Mesenchymal stem cell (in vitro differentiated cells and primary cell): ENCODE results near the gene CALML4.
A peak's percentile ranks its signal among the peaks of the same experiment; 100 is the strongest.
"Not testable (repeated sequence)": the region's sequence is repeated elsewhere in the genome, so short reads cannot be mapped to it uniquely, and the experiment has no call there.

ENCODE experiments used
- DNase-seq: peaks from one replicate; pipeline ENCODE4 v3.0.0-alpha.2; 2013
- H2AFZ ChIP-seq: one replicate; pipeline ENCODE4 v1.6.1; 2013; ENCODE audit warnings: low read depth, mild to moderate bottlenecking, control low read depth, inconsistent platforms, low read length, moderate library complexity
- H2AK5ac ChIP-seq: 2 replicates; pipeline ENCODE4 v1.6.1; 2013; ENCODE audit warnings: low read length, moderate library complexity, mild to moderate bottlenecking, inconsistent platforms; ENCODE audit not compliant: severe bottlenecking
- H2BK120ac ChIP-seq: one replicate; pipeline ENCODE4 v1.6.1; 2013; ENCODE audit warnings: low read depth, mild to moderate bottlenecking, inconsistent platforms, low read length, moderate library complexity
- H2BK12ac ChIP-seq, 2 experiments: one replicate each; pipeline ENCODE4 v1.6.1; 2013; ENCODE audit warnings: inconsistent platforms in 2 of 2, low read length in 2 of 2, mild to moderate bottlenecking in 2 of 2, moderate library complexity in 2 of 2, control low read depth in 1 of 2
- H2BK15ac ChIP-seq: one replicate; pipeline ENCODE4 v1.6.1; 2013; ENCODE audit warnings: mild to moderate bottlenecking, low read depth, inconsistent platforms; ENCODE audit not compliant: poor library complexity, severe bottlenecking
- H2BK5ac ChIP-seq: 2 replicates; pipeline ENCODE4 v1.6.1; 2013; ENCODE audit warnings: low read depth, mild to moderate bottlenecking, low read length, control low read depth, inconsistent platforms; ENCODE audit not compliant: poor library complexity, severe bottlenecking
- H3K14ac ChIP-seq, 2 experiments: one replicate each; pipeline ENCODE4 v1.6.1; 2013; ENCODE audit warnings: inconsistent platforms in 2 of 2, low read length in 2 of 2, control low read depth in 1 of 2, mild to moderate bottlenecking in 1 of 2, moderate library complexity in 1 of 2
- H3K18ac ChIP-seq, 2 experiments: one replicate each; pipeline ENCODE4 v1.6.1; 2013; ENCODE audit warnings: inconsistent platforms in 2 of 2, low read length in 2 of 2, control low read depth in 1 of 2, low read depth in 1 of 2, mild to moderate bottlenecking in 1 of 2
- H3K23ac ChIP-seq, 2 experiments: one replicate each; pipeline ENCODE4 v1.6.1; 2013; ENCODE audit warnings: inconsistent platforms in 2 of 2, low read length in 2 of 2, mild to moderate bottlenecking in 2 of 2, moderate library complexity in 2 of 2, control low read depth in 1 of 2
- H3K27ac ChIP-seq: 2 replicates; pipeline ENCODE4 v1.5.1; 2013; ENCODE audit warnings: mild to moderate bottlenecking, moderate library complexity, low read length, control low read depth, inconsistent platforms; ENCODE audit not compliant: poor library complexity, severe bottlenecking
- H3K27me3 ChIP-seq, 2 experiments: 2 replicates each; pipeline versions ENCODE4 v1.6.1 to v1.7.0; 2013; ENCODE audit warnings: low read length in 2 of 2, mild to moderate bottlenecking in 2 of 2, moderate library complexity in 2 of 2, control low read depth in 1 of 2, inconsistent platforms in 1 of 2; ENCODE audit not compliant: control insufficient read depth in 1 of 2, insufficient read depth in 1 of 2
- H3K36me3 ChIP-seq, 2 experiments: 2 replicates each; pipeline versions ENCODE4 v1.6.1 to v1.7.0; 2013; ENCODE audit warnings: low read length in 2 of 2, control low read depth in 1 of 2, inconsistent platforms in 1 of 2, low read depth in 1 of 2, mild to moderate bottlenecking in 1 of 2; ENCODE audit not compliant: insufficient read depth in 2 of 2, control insufficient read depth in 1 of 2
- H3K4ac ChIP-seq, 2 experiments: one replicate each; pipeline ENCODE4 v1.6.1; 2013; ENCODE audit warnings: inconsistent platforms in 2 of 2, low read length in 2 of 2, mild to moderate bottlenecking in 2 of 2, moderate library complexity in 2 of 2, control low read depth in 1 of 2, low read depth in 1 of 2
- H3K4me1 ChIP-seq: 2 replicates; pipeline ENCODE4 v1.6.1; 2013; ENCODE audit warnings: low read depth, low read length, control low read depth; ENCODE audit not compliant: control insufficient read depth, insufficient read depth
- H3K4me2 ChIP-seq: 2 replicates; pipeline ENCODE4 v1.6.1; 2013; ENCODE audit warnings: low read length, mild to moderate bottlenecking, inconsistent platforms; ENCODE audit not compliant: poor library complexity, severe bottlenecking
- H3K4me3 ChIP-seq, 2 experiments: 2 replicates each; pipeline versions ENCODE4 v1.5.1 to v1.7.0; 2013; ENCODE audit warnings: low read length in 2 of 2, mild to moderate bottlenecking in 2 of 2, control low read depth in 1 of 2, low read depth in 1 of 2; ENCODE audit not compliant: insufficient read depth in 1 of 2
- H3K79me1 ChIP-seq: replicated peaks from 2 replicates; pipeline ENCODE4 v1.6.1; 2013; ENCODE audit warnings: mild to moderate bottlenecking, control low read depth, low read length, inconsistent platforms; ENCODE audit not compliant: poor library complexity, severe bottlenecking
- H3K9ac ChIP-seq: 2 replicates; pipeline ENCODE4 v1.7.0; 2013; ENCODE audit warnings: mild to moderate bottlenecking, low read length, moderate library complexity
- H3K9me3 ChIP-seq: 2 replicates; pipeline ENCODE4 v1.7.0; 2013; ENCODE audit warnings: mild to moderate bottlenecking, low read length; ENCODE audit not compliant: control insufficient read depth
- H4K8ac ChIP-seq: one replicate; pipeline ENCODE4 v1.6.1; 2013; ENCODE audit warnings: inconsistent platforms, mild to moderate bottlenecking, low read length, moderate library complexity
- H4K91ac ChIP-seq: one replicate; pipeline ENCODE4 v1.6.1; 2013; ENCODE audit warnings: mild to moderate bottlenecking, low read length, inconsistent platforms
- WGBS: methylation state at CpG from one replicate; pipeline ENCODE4 v1.1.7; 2013; ENCODE audit warnings: mixed read lengths; 5-methylcytosine and 5-hydroxymethylcytosine counted together

CALML4 gene

GRCh38 chr15:68241088-68241935 lies 36.2 kb upstream of the CALML4 start:
- no peak overlapping the region for H2BK15ac ChIP-seq
- H3K4me1 ChIP-seq, result no peaks in the 10 kb centered on the region
- H3K27me3 ChIP-seq, result no peaks in the 10 kb centered on the region
- H2AFZ ChIP-seq, result no peak overlapping the region
- no peak overlapping the region for H2BK120ac ChIP-seq
- H3K9ac ChIP-seq, result no peak overlapping the region
- no peak overlapping the region for H2AK5ac ChIP-seq
- no peak overlapping the region for H4K91ac ChIP-seq
- peaks cover 20% of the 10 kb centered on the region for H3K9me3 ChIP-seq
- H3K23ac ChIP-seq, result no peak overlapping the region
- H3K36me3 ChIP-seq, result no peaks in the 10 kb centered on the region
- no peak overlapping the region for H3K18ac ChIP-seq
- no peak overlapping the region for H3K27ac ChIP-seq
- no peak overlapping the region for H3K4me2 ChIP-seq
- no peak for DNase-seq
- H2BK12ac ChIP-seq, result no peak overlapping the region
- 81% methylated on average over 4 of the region's 5 CpGs for WGBS
- no peak overlapping the region for H4K8ac ChIP-seq
- H3K14ac ChIP-seq, result no peak overlapping the region
- no peak overlapping the region for H3K4ac ChIP-seq
- H2BK5ac ChIP-seq, result no peak overlapping the region
- H3K4me3 ChIP-seq, result no peak overlapping the region
- H3K79me1 ChIP-seq, result no peaks in the 10 kb centered on the region

- Histone ChIP-seq H3K4me1 (no peaks in the 10 kb centered on the region), H3K23ac (no peak overlapping the region), H4K8ac (no peak overlapping the region), H3K27me3 (no peaks in the 10 kb centered on the region), H2BK15ac (no peak overlapping the region), H3K9me3 (peaks cover 10% of the 10 kb centered on the region), H3K18ac (no peak overlapping the region), H2AFZ (no peak overlapping the region), H3K27ac (no peak overlapping the region), H2BK120ac (no peak overlapping the region), H3K4me3 (no peak overlapping the region), H4K91ac (no peak overlapping the region), H2BK5ac (no peak overlapping the region), H2AK5ac (no peak overlapping the region), H3K9ac (no peak overlapping the region), H3K4ac (no peak overlapping the region), H2BK12ac (no peak overlapping the region), H3K36me3 (no peaks in the 10 kb centered on the region), H3K4me2 (no peak overlapping the region), H3K79me1 (no peaks in the 10 kb centered on the region), H3K14ac (no peak overlapping the region)
- no peak for DNase-seq
Observed at GRCh38 chr15:68239025-68239424, 33.9 kb upstream of the CALML4 start.

GRCh38 chr15:68235022-68235421 lies 29.9 kb upstream of the CALML4 start:
- H2BK5ac ChIP-seq, result no peak overlapping the region
- no peak overlapping the region for H4K8ac ChIP-seq
- no peak overlapping the region for H3K23ac ChIP-seq
- no peak for DNase-seq
- H3K4ac ChIP-seq, result peak overlapping the region in 1 of 2 experiments; percentile 2
- H4K91ac ChIP-seq, result no peak overlapping the region
- H3K79me1 ChIP-seq, result peaks cover under 1% of the 10 kb centered on the region
- no peak overlapping the region for H3K14ac ChIP-seq
- H2BK120ac ChIP-seq, result no peak overlapping the region
- H3K4me2 ChIP-seq, result no peak overlapping the region
- H3K9ac ChIP-seq, result no peak overlapping the region
- H2BK12ac ChIP-seq, result no peak overlapping the region
- H2BK15ac ChIP-seq, result no peak overlapping the region
- no peaks in the 10 kb centered on the region for H3K27me3 ChIP-seq
- H3K9me3 ChIP-seq, result peaks cover 6% of the 10 kb centered on the region
- WGBS, result 90% methylated on average over 4 of the region's 4 CpGs
- H3K36me3 ChIP-seq, result no peaks in the 10 kb centered on the region
- H3K27ac ChIP-seq, result no peak overlapping the region
- no peak overlapping the region for H3K18ac ChIP-seq
- H2AK5ac ChIP-seq, result no peak overlapping the region
- H3K4me3 ChIP-seq, result no peak overlapping the region
- no peak overlapping the region for H2AFZ ChIP-seq
- H3K4me1 ChIP-seq, result peaks cover 6% of the 10 kb centered on the region

GRCh38 chr15:68234520-68234919 lies 29.4 kb upstream of the CALML4 start:
- H3K9ac ChIP-seq, H3K4me2 ChIP-seq, H3K4me1 ChIP-seq, H3K4ac ChIP-seq, DNase-seq, H3K27me3 ChIP-seq, H3K27ac ChIP-seq, H2AFZ ChIP-seq, H2BK120ac ChIP-seq, H3K79me1 ChIP-seq, H2BK5ac ChIP-seq, H2BK12ac ChIP-seq, H2BK15ac ChIP-seq, H3K36me3 ChIP-seq, H3K9me3 ChIP-seq, H2AK5ac ChIP-seq, H4K91ac ChIP-seq, H3K4me3 ChIP-seq, H3K14ac ChIP-seq, H3K23ac ChIP-seq: not testable (repeated sequence)
- WGBS, result 84% methylated on average over 9 of the region's 9 CpGs
- H3K18ac ChIP-seq, result peak overlapping the region in 1 of 2 experiments; percentile 14
- H4K8ac ChIP-seq, result peak overlapping the region; percentile 57
